SHP77 treated with DMSO at 0.1 percent for 48 hours (cell line): ENCODE data around the gene FKBP1A.

Experiments used
- DNase-seq: peaks from one replicate; lab custom pipeline; 2025; lab: John Stamatoyannopoulos, UW

Gene FKBP1A

GRCh38 chr20:1383623-1384404, 9.0 kb downstream of the FKBP1A start:
- peak; percentile 43 for DNase-seq

GRCh38 chr20:1382670-1383069, 10.2 kb downstream of the FKBP1A start:
- DNase-seq, result no peak

- DNase-seq, result no peak
These were observed 10.9 kb downstream of the FKBP1A start for GRCh38 chr20:1381753-1382591.

- DNase-seq, result no peak
These were observed 14.1 kb downstream of the FKBP1A start for GRCh38 chr20:1378735-1379125.

- no peak for DNase-seq
These were observed 14.7 kb downstream of the FKBP1A start for GRCh38 chr20:1377984-1378734.

GRCh38 chr20:1377341-1377871, 15.4 kb downstream of the FKBP1A start:
- no peak for DNase-seq

GRCh38 chr20:1376408-1377270, 16.2 kb downstream of the FKBP1A start:
- DNase-seq, result no peak

GRCh38 chr20:1376007-1376406, 16.8 kb downstream of the FKBP1A start:
- DNase-seq, result no peak

GRCh38 chr20:1375515-1375914, 17.3 kb downstream of the FKBP1A start:
- no peak for DNase-seq

GRCh38 chr20:1374246-1374645, 18.6 kb downstream of the FKBP1A start:
- DNase-seq, result no peak

GRCh38 chr20:1373614-1374013, 19.2 kb downstream of the FKBP1A start:
- DNase-seq, result no peak

GRCh38 chr20:1373036-1373435, 19.8 kb downstream of the FKBP1A start:
- no peak for DNase-seq

- DNase-seq, result no peak
These were observed 20.9 kb downstream of the FKBP1A start for GRCh38 chr20:1371830-1372539.

GRCh38 chr20:1371202-1371782, 21.6 kb downstream of the FKBP1A start:
- no peak for DNase-seq

- DNase-seq, result no peak
These were observed 22.2 kb downstream of the FKBP1A start for GRCh38 chr20:1370548-1371110.

- DNase-seq, result no peak
These were observed 22.9 kb downstream of the FKBP1A start for GRCh38 chr20:1369970-1370369.

GRCh38 chr20:1368448-1369199, 24.2 kb downstream of the FKBP1A start:
- DNase-seq, result no peak

GRCh38 chr20:1367479-1367878, 25.4 kb downstream of the FKBP1A start:
- no peak for DNase-seq

GRCh38 chr20:1364106-1364505, 28.7 kb downstream of the FKBP1A start:
- no peak for DNase-seq
